Lung (tissue), 12 donors: ENCODE results near the gene MAP3K7. TPM values are rescaled to one million over a fixed set of nuclear protein-coding genes. Genes with fewer than 3 reads are reported as not detected.

ENCODE experiments used
- ATAC-seq: fragments of 200-7000 bp; cut with Tn5 transposase; one replicate; pipeline ENCODE4 v1.9.1; 2020; ENCODE audit warnings: moderate number of reproducible peaks; ENCODE audit not compliant: insufficient read depth, low FRiP score
- DNase-seq, 3 donors: peaks; one replicate each; pipeline ENCODE4 v3.0.0-alpha.2; 2013 to 2017
- H3K27ac ChIP-seq, 2 donors: one replicate each; pipeline ENCODE4 v1.5.1; 2013; ENCODE audit warnings: mild to moderate bottlenecking in 2 of 2, moderate library complexity in 2 of 2, control low read depth in 1 of 2, inconsistent platforms in 1 of 2, low read depth in 1 of 2, low read length in 1 of 2
- H3K27me3 ChIP-seq, 3 donors: one replicate each; pipeline ENCODE4 v1.5.1; 2013; ENCODE audit warnings: low read length in 2 of 3; ENCODE audit not compliant: control insufficient read depth in 3 of 3, insufficient read depth in 3 of 3
- H3K36me3 ChIP-seq, 4 donors: one replicate each; pipeline ENCODE4 v1.5.1; 2013; ENCODE audit warnings: low read length in 4 of 4, mild to moderate bottlenecking in 1 of 4, moderate library complexity in 1 of 4; ENCODE audit not compliant: control insufficient read depth in 4 of 4, insufficient read depth in 4 of 4
- H3K4me1 ChIP-seq, 5 donors: one replicate each; pipeline ENCODE4 v1.5.1; 2013; ENCODE audit warnings: low read length in 5 of 5, mild to moderate bottlenecking in 2 of 5, moderate library complexity in 1 of 5; ENCODE audit not compliant: control insufficient read depth in 5 of 5, insufficient read depth in 5 of 5
- H3K4me3 ChIP-seq: one replicate; pipeline ENCODE4 v1.5.1; 2013; ENCODE audit warnings: mild to moderate bottlenecking, control low read depth, moderate library complexity
- H3K9ac ChIP-seq, 2 donors: one replicate each; pipeline ENCODE4 v1.5.1; 2013; ENCODE audit warnings: low read length in 2 of 2, control low read depth in 1 of 2; ENCODE audit not compliant: insufficient read depth in 1 of 2
- H3K9me3 ChIP-seq, 4 donors: one replicate each; pipeline ENCODE4 v1.5.1; 2013; ENCODE audit warnings: low read length in 3 of 4, mild to moderate bottlenecking in 1 of 4, moderate library complexity in 1 of 4; ENCODE audit not compliant: control insufficient read depth in 4 of 4, insufficient read depth in 3 of 4
- CTCF ChIP-seq: IDR thresholded peaks from 2 replicates; pipeline ENCODE4 v1.5.1; 2012; ENCODE audit warnings: mild to moderate bottlenecking; ENCODE audit errors: control extremely low read depth, extremely low read depth
- WGBS, 2 donors: extraction: QIAGEN DNeasy Blood & Tissue Kit; methylation state at CpG; one replicate each; pipeline ENCODE4 v1.1.7; 2013; 5-methylcytosine and 5-hydroxymethylcytosine counted together
- polyA plus RNA-seq, 2 donors: library from polyadenylated mRNA; stranded (reverse); fragments of 200-250 nt; gene quantifications; one replicate each; pipeline ENCODE4 v1.2.1, GENCODE V29; 2013
- total RNA-seq, 2 donors: library from RNA; depleted of rRNA in 1 of 2; stranded (reverse); fragments of >200 nt in 1 of 2; gene quantifications; one replicate each; pipeline ENCODE4 v1.2.1, GENCODE V29; 2014 to 2021
- donor health status: control.
- donor health status: control.
- donor health status: Bipolar disorder and iron deficiency.
- donor health status: healthy.
- donor health status: DM: yes; HTN: yes; CAD: no.

Gene MAP3K7
- total and polyA plus RNA-seq, 4 donors = 10.5 to 45.8 (median 15.7) TPM

- H3K9me3 ChIP-seq = no peaks in the 10 kb centered on the region
- H3K27me3 ChIP-seq = peaks cover 0 to 5% (median 2%) of the 10 kb centered on the region in 3 donors
- TF ChIP-seq CTCF = no peak
Observed at GRCh38 chr6:90596967-90597539, 10.2 kb upstream of the MAP3K7 start.

GRCh38 chr6:90595854-90596253 lies 9.0 kb upstream of the MAP3K7 start:
- H3K9me3 ChIP-seq = no peaks in the 10 kb centered on the region
- H3K36me3 ChIP-seq = no peaks in the 10 kb centered on the region
- no peak overlapping the region for H3K4me3 ChIP-seq
- peaks cover 0 to 5% (median 2%) of the 10 kb centered on the region in 3 donors for H3K27me3 ChIP-seq
- ATAC-seq (no peak), DNase-seq (no peak)
- no peaks in the 10 kb centered on the region for H3K4me1 ChIP-seq
- no peak overlapping the region for H3K9ac ChIP-seq
- 57% methylated on average over 3 of the region's 3 CpGs for WGBS, 2 donors
- H3K27ac ChIP-seq = no peak overlapping the region
- TF ChIP-seq CTCF = no peak

More at GRCh38 chr6:90596967-90597539, 10.2 kb upstream of the MAP3K7 start:
- H3K9ac ChIP-seq = no peak overlapping the region
- no peak for DNase-seq
- no peak for ATAC-seq
- 57 to 65% methylated on average over 5 of the region's 5 CpGs for WGBS, 2 donors
- H3K4me3 ChIP-seq = no peak overlapping the region
- no peaks in the 10 kb centered on the region for H3K36me3 ChIP-seq
- no peaks in the 10 kb centered on the region for H3K4me1 ChIP-seq
- H3K27ac ChIP-seq = no peak overlapping the region

GRCh38 chr6:90586546-90586835 lies 381 bp downstream of the MAP3K7 start:
- no peak for TF ChIP-seq CTCF
- no peaks in the 10 kb centered on the region for H3K9me3 ChIP-seq
- peaks cover 0 to 19% (median 2%) of the 10 kb centered on the region in 5 donors for H3K4me1 ChIP-seq
- H3K4me3 ChIP-seq = peak overlapping the region; percentile 99
- peak in 1 of 3 donors; percentile 51 for DNase-seq
- peak overlapping the region; percentile 62 to 63 for H3K9ac ChIP-seq
- WGBS, 2 donors = 0 to 1% methylated on average over 18 of the region's 18 CpGs
- H3K36me3 ChIP-seq = peaks cover 0 to 5% (median 0%) of the 10 kb centered on the region in 4 donors
- peak overlapping the region; percentile 88 to 97 for H3K27ac ChIP-seq
- H3K27me3 ChIP-seq = no peaks in the 10 kb centered on the region
- peak; percentile 20 for ATAC-seq
